DMS 273 treated with DMSO at 0.1 percent for 48 hours (cell line): ENCODE results near the gene APBB3.
"Not testable (repeated sequence)": the region's sequence is repeated elsewhere in the genome, so short reads cannot be mapped to it uniquely, and the experiment has no call there.

ENCODE experiments used
- DNase-seq: peaks from one replicate; lab custom pipeline; 2025; lab: John Stamatoyannopoulos, UW

APBB3 gene, protein sequence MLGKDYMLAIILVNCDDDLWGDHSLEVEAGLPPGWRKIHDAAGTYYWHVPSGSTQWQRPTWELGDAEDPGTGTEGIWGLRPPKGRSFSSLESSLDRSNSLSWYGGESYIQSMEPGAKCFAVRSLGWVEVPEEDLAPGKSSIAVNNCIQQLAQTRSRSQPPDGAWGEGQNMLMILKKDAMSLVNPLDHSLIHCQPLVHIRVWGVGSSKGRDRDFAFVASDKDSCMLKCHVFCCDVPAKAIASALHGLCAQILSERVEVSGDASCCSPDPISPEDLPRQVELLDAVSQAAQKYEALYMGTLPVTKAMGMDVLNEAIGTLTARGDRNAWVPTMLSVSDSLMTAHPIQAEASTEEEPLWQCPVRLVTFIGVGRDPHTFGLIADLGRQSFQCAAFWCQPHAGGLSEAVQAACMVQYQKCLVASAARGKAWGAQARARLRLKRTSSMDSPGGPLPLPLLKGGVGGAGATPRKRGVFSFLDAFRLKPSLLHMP

DNA sequence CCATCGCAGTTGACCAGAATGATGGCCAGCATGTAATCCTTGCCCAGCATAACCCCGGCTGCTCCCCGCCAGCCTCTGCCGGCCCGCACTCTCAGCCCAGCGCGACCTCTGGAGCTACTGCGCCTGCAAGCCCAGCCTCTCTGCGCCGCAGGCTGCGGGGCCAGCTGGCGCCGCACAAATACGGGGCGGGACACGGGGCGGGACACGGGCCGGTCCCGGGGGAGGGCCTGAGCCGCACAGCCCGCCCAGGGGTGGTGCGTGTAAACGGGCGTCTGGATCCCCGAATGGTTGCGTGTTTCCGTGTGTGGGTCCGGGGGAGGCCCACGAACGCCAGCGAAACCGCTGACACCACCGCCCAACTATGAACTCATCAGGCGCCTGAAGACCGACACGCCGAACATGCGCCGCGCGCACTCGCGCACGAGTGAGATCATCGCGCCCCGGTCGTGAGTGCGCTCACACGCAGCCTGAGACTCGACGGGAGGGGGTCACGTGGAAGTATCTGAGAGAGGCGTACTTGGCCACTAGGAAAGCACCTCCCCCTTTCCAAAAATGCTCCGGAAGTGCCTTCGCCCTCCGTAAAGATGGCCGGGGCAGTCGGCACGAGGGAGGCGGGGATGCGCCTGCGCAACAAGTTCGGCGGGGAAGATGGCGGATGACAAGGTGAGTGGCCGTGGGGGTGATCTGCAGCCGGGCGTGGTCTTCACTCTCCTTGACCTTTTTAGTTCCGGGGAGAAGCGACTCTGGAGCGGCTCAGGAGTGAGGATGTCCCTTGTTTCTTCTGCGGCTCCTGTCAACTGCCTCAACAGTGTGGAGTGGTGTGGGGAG, at the start of gene APBB3, which contains the start of gene SLC35A4:
Gene APBB3 (minus strand): TSS at position 403 of the 828 bp plus-strand sequence. CDS start 353 bp downstream, at position 50.
Gene SLC35A4 (plus strand): TSS at position 633 of the 828 bp plus-strand sequence. CDS start 2,342 bp downstream, outside the sequence.
- peak; percentile 94 for DNase-seq

DNA sequence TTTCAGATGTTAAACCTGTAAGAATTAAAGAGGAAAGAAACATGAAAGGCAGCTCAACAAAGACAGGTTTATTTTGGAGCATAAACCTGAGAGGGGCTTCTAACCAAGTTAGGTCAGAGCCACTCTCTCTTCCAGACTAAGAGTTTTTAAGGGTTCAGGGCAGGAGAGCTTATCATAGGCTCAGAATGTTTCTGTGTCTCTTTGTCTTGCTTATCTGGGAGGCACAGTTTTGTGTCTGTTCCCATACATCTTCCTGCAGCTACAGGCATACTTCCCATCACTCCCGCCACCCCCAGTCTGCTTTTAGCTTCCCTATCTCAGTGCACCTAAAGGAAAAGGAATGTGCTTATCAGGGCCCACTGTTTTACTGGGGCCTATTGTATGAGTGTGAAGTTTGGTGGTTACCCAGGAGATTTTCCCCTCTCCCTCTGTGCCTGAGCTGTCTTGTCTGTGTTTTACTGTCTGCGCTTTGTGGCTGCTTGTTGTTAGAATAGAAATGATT, 46.7 kb upstream of the APBB3 start:
- DNase-seq: no peak

DNA sequence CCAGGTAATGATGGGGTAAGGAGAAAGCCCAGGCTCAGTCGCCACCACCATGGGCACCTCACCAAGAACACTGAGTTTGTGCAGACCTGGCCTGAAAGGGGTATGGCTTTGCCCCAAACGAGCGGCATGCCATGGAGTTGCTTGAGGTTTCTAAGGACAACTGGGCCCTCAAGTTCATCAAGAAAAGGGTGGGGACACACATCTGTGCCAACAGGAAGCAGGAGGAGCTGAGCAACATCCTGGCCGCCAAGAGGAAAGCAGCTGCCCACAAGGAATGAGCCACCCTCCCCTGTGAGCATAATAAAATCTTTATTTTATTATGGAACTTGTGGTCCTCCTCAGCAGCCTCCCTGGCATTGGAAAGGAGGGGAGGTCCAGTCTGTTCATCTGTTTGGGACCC, 44.7 kb upstream of the APBB3 start:
- DNase-seq: no peak

DNA sequence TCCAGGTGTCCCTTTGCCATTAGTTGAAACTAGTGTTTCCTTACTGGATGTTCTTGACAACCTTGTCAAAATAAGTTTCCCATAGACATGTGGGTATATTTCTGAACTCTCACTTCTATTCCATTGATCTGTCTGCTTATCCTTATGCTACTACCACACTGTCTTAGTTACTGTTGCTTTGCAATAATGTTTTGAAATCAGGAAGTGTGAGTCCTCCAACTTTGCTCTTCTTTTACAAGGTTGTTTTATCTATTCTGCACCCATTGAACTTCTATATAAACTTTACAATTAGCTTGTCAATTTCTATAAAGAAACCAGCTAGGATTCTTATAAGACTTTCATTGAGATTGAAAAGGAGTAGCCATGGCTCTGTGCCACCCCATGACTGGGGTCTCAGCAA, 44.3 kb upstream of the APBB3 start:
- no peak for DNase-seq

DNA sequence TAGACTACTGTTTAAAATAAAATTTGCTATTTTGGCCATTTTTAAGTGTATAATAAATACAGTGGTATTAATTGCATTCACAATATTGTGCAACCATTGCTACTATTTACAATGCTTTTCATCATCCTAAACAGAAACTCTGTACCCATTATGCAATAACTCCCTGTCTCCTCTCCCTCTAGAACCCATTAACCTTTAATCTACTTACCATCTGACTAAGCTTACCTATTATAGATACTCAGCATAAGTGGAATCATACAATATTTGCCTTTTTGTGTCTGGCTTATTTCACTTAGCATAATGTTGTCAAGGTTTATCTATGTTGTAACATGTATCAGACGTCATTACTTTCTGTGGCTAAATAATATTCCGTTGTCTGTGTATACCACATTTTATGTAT, 42.6 kb upstream of the APBB3 start:
- no peak for DNase-seq

DNA sequence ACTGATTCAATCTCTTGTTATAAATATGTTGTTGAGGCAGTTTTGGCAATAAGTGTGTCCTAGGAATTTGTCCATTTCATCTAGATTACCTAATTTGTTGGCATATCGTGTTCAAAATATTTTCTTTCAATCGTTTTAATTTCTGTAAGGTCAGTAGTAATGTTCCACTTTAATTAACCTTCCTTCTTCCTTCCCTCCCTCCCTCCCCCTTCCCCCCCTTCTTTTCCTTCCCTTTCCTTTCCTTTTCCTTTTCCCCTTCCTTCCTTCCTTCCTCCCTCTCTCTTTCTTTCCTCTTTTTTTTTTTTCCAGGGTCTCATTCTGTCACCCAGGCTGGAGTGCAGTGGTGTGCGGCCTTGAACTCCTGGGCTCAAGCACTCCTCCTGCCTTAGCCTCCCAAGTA, 41.5 kb upstream of the APBB3 start:
- DNase-seq: no peak

DNA sequence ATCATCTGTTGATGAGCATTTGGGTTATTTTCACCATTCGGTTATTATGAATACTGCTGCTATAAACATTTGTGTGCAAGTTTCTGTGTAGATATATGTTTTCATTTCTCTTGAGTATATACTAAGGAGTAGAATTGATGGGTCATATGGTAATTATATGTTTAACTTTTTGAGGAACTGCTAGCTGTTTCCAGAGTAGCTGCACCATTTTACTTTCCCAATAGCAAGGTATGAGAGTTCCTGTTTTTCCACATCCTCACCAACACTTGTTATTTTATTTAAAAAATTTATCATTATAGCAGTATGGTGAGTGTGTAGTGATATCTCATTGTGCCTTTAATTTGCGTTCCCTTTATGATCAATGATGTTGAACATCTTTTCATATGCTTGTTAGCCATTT, 39.3 kb upstream of the APBB3 start:
- DNase-seq: no peak

DNA sequence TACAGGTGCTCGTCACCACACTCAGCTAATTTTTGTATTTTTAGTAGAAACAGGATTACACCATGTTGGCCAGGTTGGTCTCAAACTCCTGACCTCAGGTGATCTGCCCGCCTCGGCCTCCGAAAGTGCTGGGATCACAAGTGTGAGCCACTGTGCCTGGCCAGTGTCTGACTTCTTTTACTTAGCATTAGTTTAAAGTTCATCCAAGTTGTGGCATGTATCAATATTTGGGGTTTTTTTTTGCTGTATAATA, 39.0 kb upstream of the APBB3 start:
- DNase-seq: not testable (repeated sequence)

DNA sequence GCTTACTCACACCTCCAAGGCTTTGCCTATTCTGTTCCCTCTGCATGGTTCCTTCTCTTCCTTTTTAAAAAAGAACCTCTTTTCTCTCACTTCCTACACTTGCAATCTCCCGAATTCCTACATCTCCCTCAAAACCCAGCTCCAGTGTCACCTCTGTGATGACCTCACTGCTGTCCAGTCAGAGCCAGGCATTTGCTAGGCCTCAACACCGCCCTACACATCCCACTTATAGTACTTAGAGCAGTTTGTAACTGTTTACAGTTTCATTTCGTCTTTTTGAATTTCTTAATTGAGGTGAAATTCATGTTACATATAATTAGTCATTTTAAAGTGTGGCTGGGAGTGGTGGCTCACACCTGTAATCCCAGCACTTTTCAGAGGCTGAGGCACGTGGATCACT, 37.7 kb upstream of the APBB3 start:
- no peak for DNase-seq

DNA sequence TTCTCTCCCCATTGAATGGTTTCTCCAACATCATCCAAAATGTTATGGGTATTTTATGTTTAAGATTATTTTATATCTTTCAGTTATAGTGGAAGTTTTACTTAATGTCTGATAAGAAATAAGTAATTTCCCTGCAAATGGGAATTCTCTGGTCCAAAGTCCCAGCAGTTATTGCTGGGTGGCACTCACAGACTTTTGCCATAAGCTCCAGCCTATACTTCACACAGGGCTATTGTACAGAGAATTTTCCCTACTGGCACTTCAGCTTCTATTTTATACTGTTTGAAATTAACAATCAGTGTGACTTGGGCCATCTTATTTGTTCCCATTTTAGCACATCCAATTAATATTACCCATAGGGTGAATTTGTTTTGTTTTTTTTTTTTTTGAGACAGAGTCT, 35.7 kb upstream of the APBB3 start:
- DNase-seq: no peak

DNA sequence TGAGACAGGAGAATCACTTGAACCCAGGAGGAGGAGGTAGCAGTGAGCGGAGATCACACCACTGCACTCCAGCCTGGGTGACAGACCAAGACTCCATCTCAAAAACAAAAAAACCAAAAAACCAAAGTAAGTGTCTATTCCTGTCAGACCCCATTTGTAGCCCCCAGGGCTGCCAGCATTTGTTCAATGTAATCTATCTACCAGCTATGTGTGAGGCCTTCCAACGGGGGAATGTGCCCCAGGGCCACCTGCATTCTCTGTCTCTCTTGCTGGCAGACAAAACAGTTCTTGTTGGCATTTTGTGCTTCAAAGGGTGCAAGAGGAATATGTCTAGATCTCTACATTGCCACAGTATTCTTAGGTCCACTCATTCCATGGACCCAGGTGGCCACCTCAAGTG, 34.4 kb upstream of the APBB3 start:
- DNase-seq: no peak

DNA sequence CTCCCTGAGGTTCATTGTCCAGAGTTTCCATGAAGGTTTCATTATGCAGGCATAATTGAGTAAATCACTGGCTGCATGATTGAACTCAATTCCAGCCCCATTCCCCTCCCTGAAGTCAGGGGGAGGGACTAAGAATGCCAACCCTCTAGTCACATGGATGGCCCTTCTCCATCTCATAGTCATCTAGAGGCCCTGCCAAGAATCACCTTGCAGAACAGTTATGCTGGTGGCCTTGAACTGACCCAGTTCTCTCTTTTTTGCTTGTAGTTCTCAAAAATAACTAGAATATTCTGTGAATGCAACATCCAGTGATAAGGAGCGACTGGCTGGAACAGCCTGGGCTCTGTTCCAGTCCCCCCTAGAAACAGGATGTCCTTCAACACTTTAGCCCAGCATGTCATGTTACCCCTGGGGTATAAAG, 31.9 kb upstream of the APBB3 start:
- no peak for DNase-seq

DNA sequence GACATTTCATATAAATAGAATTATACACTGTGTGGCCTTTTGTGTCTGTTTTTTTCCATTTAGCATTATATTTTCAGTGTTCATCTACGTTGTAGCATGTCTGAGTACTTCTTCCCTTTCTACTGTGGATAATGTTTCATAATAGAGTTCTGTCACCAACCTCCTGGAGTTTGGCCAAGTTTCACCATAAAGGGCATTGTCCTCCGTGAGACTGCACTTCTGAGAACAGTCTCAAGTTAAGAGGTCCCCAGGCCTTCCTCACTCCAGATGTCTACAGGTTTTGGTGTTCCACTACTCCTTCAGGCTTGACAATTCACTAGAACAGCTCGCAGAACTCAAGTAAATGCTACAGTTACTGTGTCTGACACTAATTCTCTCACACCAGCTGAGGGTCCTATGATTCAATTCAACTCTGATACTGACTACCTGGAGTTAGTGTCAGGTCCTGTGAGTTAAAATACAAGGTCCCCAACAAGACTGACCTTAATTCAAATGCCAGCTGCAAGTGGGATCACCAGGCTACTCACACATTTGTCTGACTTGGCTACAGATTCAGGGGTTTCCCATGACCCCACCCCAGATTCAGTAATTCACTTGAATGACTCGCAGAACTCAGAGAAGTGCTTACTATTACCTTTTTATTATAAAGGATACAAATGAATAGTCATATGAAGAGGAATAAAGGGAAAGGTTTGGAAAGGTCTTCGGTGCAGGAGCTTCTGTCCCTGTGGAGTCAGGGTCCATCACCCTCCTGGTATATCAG, 31.3 kb upstream of the APBB3 start:
- no peak for DNase-seq

DNA sequence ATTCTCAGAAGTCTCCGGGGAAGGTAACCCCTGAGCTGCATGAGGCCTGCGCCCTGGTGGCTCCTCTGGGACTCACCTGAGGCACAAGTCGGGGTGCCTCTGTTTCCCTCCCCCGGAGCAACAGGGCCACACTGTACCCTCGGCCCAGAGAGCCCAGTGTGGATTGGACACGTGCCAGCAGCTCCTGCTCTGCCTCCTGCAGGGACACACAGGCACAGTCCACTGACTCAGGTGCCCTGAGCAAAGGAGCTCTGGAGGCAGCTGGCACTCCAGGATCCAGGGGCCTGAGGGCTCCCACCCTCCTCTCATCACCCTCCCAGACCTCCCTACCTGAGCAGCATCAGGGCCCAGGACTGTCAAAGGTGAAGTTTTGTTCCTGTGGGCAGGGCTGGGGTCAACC, 29.8 kb upstream of the APBB3 start:
- DNase-seq: no peak

DNA sequence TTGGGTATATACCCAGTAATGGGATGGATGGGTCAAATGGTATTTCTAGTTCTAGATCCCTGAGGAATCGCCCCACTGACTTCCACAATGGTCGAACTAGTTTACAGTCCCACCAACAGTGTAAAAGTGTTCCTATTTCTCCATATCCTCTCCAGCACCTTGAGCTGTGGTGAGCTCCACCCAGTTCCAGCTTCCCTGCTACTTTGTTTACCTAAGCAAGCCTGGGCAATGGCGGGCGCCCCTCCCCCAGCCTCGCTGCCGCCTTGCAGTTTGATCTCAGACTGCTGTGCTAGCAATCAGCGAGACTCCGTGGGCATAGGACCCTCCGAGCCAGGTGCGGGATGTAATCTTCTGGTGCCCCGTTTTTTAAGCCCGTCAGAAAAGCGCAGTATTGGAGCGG, 28.7 kb upstream of the APBB3 start:
- DNase-seq: not testable (repeated sequence)

DNA sequence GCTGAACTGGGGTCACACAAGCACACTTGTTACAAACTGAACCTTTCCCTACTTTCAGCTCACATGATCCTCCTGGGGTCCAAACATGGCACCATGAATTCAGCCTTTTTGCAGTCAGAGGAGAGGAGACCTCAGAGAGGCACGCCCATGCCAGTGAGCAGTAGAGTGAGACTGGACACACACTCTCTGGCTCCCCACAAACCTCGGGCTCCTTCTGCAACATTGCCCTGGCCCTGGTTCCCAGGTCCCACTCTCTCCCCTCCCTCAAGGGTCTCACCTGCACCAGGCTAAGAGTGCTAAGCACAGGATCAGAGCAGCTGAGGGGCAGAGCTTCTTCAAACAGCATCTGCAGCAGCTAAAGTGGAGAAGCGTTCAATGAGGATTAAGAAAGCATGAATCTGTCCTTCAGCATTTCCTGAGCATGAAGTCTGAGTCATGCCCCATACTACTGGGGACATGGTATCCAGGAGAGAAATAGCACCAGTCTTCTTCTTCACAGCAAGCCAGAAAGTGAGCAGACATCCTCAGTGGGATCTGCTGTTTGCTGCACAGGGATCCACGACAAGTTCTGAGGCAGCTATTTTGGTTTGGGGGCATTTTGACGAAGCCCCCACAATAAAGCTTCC, 27.5 kb upstream of the APBB3 start:
- DNase-seq: no peak

DNA sequence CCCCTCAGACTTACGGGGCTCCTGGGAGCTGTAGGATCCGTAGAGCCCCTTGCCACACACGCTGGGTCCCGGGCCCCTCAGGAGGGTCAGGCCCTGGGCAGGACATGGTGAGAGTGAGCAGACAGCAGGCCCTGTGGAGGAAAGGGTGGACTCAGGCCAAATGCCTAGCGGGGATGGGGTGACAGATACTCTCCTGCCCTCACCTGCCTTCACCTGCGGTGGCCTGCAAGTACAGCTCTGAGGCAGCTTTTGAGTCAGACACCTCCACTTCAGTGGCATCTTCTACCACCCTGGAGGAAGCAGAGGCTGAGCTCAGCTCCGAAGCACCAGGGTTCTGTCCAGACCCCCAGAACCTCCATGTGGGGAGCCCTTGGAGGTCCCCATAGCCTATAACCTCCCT, 26.5 kb upstream of the APBB3 start:
- no peak for DNase-seq

DNA sequence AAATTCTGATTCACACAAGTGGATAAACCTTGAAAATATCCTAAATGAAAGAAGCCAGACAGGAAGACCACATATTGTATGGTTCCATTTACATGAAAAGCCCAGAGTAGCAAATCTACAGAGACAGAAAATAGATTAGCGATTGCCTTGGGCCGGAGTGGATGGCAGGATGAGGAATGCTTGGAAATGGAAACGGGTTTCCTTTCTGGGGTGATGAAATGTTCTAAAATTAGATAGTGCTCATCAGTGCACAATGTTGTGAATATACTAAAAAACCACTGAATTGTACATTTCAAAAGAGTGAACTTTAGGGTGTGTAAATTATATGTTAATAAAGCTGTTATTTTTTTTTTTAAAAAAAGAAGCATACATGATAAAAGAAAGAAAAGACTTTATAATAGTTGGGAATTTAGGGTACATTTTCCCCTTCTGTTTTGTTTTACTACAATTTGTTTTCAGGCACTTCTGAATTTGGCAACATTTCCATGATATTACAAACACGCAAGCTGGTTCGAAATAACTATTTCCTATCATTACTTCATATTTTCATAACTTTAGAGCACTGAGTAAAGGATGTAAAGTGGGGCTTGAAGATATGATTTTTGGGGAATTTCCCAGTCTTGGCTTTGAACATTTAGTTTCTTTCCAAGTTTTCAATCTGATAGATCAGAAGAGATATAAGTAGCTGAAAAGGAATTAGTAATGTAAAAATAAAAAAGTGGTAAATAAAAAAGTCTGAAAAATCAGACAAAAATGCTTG, 24.1 kb upstream of the APBB3 start:
- DNase-seq: no peak

DNA sequence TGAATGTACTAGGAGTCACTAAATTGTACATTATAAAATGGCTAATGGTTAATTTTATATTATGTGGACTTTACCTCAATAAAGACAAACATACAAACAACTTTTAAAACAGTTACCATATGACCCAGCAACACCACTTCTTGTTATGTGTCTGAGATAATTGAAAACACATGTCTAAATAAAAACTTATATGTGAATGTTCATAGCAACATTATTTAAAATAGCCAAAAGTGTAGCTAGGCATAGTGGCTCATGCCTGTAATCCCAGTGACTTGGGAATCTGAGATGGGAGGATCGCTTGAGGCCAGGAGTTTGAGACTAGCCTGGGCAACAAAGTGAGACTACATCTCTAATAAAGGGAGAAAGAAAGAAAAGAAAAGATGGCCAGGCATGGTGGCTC, 23.1 kb upstream of the APBB3 start:
- no peak for DNase-seq

DNA sequence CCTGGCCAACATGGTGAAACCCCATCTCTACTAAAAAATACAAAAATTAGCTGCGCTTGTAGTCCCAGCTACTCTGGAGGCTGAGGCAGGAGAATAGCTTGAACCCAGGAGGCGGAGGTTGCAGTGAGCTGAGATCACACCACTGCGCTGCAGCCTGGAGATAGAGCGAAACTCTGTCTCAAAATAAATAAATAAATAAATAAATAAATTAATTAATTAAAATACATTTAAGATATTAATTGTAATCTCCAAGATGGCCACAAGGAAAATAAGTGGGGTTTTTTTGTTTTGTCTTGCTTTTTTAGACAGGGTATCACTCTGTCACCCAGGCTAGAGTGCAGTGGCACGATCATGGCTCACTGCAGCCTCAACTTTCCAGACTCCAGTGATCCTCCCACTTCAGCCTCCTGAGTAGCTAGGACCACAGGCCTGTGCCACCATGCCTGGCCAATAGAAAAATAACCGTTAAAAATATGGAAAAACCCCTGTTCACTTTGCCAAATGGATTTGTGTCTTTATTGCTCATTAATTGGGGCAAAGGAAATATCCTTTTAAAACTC, 14.9 kb upstream of the APBB3 start:
- not testable (repeated sequence) for DNase-seq

DNA sequence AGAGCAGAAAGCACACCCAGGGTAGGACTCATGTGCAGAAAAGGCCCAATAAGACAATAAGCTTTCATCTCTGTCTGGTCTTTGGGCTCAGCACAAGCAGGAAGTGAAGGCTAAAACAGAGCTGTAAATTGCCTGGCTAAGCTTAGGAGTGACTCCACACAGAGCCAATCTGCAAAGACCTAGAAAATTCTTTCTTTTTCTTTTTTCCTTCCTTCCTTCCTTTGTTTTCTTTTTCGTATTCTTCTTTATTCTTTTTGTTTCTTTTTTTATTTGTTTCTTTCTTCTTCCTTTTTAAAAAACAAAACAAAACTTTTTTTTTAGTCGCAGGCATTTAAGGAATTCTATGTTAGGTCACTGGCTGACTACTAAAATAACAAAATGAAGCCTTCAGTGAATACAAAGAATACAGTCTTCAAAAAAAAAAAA, 12.4 kb upstream of the APBB3 start:
- DNase-seq: no peak
